ENCODE data around the gene DMRTB1. TPM values are rescaled to one million over a fixed set of nuclear protein-coding genes. Genes with fewer than 3 reads are reported as not detected.

DMRTB1 gene
- total RNA-seq, 1 donor from 2014 or later = not detected

DNA sequence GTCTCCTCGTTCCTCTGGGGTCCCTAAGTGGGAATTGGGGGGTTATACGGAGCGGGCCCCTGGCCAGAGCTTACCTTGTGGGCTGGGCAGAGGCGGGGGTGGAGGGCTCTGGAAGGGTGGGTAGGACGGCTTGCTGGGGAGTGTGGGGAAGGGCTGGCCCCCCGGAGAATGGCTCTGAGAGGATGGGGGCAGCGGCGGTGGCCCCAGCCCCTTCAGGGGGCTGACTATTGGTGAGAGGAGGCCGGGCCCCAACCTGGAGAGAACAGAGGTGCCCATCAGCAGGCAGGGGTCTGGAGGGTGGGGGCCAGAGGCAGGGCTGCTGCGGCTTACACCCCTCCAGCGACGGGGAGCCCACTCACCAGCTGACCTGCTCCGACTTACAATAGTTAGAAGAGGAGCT lies 50.6 kb downstream of the DMRTB1 start:
- Mint-ChIP-seq H3K4me3 (ENCODE audit: unreplicated experiment) (no peak overlapping the region), H3K36me3 (ENCODE audit: unreplicated experiment) (peaks cover 25% of the 10 kb centered on the region), H3K9me3 (ENCODE audit: unreplicated experiment) (no peaks in the 10 kb centered on the region), H3K27ac (ENCODE audit: unreplicated experiment) (no peak overlapping the region), H3K4me1 (ENCODE audit: unreplicated experiment) (peaks cover 33% of the 10 kb centered on the region), H3K27me3 (ENCODE audit: unreplicated experiment) (no peaks in the 10 kb centered on the region)
- DNase-seq (ENCODE audit: extremely low spot score, unreplicated experiment) = no peak
- TF ChIP-seq, protein P1, sequence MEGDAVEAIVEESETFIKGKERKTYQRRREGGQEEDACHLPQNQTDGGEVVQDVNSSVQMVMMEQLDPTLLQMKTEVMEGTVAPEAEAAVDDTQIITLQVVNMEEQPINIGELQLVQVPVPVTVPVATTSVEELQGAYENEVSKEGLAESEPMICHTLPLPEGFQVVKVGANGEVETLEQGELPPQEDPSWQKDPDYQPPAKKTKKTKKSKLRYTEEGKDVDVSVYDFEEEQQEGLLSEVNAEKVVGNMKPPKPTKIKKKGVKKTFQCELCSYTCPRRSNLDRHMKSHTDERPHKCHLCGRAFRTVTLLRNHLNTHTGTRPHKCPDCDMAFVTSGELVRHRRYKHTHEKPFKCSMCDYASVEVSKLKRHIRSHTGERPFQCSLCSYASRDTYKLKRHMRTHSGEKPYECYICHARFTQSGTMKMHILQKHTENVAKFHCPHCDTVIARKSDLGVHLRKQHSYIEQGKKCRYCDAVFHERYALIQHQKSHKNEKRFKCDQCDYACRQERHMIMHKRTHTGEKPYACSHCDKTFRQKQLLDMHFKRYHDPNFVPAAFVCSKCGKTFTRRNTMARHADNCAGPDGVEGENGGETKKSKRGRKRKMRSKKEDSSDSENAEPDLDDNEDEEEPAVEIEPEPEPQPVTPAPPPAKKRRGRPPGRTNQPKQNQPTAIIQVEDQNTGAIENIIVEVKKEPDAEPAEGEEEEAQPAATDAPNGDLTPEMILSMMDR (IDR thresholded peaks at IDR 0.05) = no peak

DNA sequence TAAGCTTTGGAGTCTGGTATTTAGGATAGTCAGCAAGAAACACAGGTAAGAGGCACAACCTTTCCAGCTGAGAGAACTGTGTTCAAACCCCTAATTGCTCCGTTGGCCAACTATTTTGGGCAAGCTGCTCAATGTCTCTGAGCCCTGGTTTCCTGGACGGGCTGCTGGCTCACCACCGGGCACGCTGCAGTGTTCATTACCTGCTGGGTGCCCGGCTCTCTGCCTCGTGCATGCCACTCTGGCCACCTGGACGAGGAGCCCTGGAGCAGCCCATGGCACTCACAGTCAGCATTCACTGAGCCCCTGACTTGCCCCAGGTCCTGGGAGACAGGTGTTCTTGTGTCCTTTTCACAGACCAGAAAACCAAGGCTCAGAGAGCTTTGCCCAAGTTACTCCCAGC lies 51.0 kb downstream of the DMRTB1 start:
- no peak overlapping the region for H3K4me3 Mint-ChIP-seq (ENCODE audit: unreplicated experiment)
- TF ChIP-seq, protein P1 (IDR thresholded peaks at IDR 0.05) = no peak
- H3K9me3 Mint-ChIP-seq (ENCODE audit: unreplicated experiment) = no peaks in the 10 kb centered on the region
- no peak for DNase-seq (ENCODE audit: extremely low spot score, unreplicated experiment)
- peaks cover 33% of the 10 kb centered on the region for H3K4me1 Mint-ChIP-seq (ENCODE audit: unreplicated experiment)
- peaks cover 26% of the 10 kb centered on the region for H3K36me3 Mint-ChIP-seq (ENCODE audit: unreplicated experiment)
- no peak overlapping the region for H3K27ac Mint-ChIP-seq (ENCODE audit: unreplicated experiment)
- no peaks in the 10 kb centered on the region for H3K27me3 Mint-ChIP-seq (ENCODE audit: unreplicated experiment)

DNA sequence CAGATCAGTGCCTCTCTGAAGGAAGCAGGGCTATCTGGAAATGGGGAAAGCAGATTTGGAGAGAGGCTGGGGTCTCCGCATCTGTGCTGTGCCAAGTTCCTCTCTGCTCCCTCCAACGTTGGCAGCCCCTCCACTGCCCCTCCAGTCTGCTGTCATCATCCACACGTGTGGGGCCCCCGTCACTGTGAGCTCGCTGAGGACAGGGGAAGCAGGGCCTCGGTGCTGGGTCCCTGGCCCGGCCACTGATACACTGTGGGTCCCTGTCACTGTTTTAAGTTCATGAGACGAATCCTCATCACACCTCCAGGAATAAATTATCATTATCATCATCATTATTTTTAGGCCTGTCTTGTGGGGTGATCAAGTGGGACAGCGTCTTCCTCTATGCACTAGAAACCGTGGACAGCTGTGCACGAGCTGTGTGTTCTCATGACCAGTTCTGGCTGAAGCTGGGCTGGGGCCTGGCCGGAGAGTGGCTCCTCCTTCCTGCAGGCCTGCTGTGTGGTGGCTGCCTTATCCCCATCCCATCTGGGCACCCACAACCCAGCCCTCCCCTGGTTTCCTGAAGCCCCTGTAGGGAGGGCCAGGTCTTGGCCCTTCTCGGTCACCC lies 52.2 kb downstream of the DMRTB1 start:
- H3K36me3 Mint-ChIP-seq (ENCODE audit: unreplicated experiment) = peaks cover 27% of the 10 kb centered on the region
- peak overlapping the region; percentile 72 for H3K27ac Mint-ChIP-seq (ENCODE audit: unreplicated experiment)
- no peaks in the 10 kb centered on the region for H3K27me3 Mint-ChIP-seq (ENCODE audit: unreplicated experiment)
- TF ChIP-seq, protein P1 (IDR thresholded peaks at IDR 0.05) = no peak
- H3K4me3 Mint-ChIP-seq (ENCODE audit: unreplicated experiment) = no peak overlapping the region
- H3K4me1 Mint-ChIP-seq (ENCODE audit: unreplicated experiment) = peaks cover 34% of the 10 kb centered on the region
- no peak for DNase-seq (ENCODE audit: extremely low spot score, unreplicated experiment)
- no peaks in the 10 kb centered on the region for H3K9me3 Mint-ChIP-seq (ENCODE audit: unreplicated experiment)

DNA sequence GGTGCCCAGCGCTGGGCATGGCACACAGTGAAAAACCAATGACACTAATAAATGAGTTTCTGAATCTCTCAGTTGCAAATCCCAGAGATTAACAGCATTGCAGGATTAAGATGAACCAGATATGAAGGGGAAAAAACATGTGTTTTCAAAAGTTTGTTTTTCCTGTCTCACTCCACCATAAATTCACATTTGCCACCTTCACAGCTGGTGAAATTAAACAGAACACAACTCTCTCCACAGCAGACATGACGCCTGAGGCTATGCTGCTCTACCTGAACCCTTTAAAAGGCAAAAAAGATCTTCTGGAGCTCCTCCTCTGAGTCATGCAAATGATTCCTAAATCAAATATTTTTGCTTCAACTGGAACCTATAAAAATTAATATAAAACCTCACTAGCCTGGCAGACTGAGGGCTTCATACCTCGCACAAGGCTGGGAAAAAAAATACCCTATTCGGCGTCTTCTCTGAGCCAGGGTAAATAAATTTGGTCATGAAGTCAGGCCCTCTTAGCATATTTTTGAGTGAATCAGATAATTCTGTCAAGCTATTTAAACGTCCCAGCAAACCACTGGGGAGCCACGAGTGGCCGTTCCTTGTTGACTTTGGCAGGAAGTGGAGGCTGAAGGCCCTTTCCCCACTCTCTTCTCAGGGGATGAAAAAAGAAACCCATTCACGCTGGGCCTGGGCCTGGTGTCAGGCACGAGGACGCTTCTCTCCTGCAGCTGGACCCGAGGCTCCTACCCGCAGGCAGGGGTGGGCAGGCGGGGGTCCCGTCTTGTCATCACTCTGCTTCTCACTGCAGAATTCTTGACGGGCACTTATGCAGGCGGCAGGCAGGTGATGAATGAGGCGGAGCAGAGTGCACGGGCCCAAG lies 53.0 kb downstream of the DMRTB1 start:
- Mint-ChIP-seq H3K9me3 (ENCODE audit: unreplicated experiment) (no peaks in the 10 kb centered on the region), H3K27ac (ENCODE audit: unreplicated experiment) (peak overlapping the region; percentile 72), H3K4me1 (ENCODE audit: unreplicated experiment) (peaks cover 34% of the 10 kb centered on the region), H3K4me3 (ENCODE audit: unreplicated experiment) (peak overlapping the region; percentile 10), H3K36me3 (ENCODE audit: unreplicated experiment) (peaks cover 30% of the 10 kb centered on the region), H3K27me3 (ENCODE audit: unreplicated experiment) (no peaks in the 10 kb centered on the region)
- DNase-seq (ENCODE audit: extremely low spot score, unreplicated experiment) = peak; percentile 89
- TF ChIP-seq, protein P1 (IDR thresholded peaks at IDR 0.05) = no peak
